ENCODE measurements around the gene FMR1.

Gene FMR1

DNA sequence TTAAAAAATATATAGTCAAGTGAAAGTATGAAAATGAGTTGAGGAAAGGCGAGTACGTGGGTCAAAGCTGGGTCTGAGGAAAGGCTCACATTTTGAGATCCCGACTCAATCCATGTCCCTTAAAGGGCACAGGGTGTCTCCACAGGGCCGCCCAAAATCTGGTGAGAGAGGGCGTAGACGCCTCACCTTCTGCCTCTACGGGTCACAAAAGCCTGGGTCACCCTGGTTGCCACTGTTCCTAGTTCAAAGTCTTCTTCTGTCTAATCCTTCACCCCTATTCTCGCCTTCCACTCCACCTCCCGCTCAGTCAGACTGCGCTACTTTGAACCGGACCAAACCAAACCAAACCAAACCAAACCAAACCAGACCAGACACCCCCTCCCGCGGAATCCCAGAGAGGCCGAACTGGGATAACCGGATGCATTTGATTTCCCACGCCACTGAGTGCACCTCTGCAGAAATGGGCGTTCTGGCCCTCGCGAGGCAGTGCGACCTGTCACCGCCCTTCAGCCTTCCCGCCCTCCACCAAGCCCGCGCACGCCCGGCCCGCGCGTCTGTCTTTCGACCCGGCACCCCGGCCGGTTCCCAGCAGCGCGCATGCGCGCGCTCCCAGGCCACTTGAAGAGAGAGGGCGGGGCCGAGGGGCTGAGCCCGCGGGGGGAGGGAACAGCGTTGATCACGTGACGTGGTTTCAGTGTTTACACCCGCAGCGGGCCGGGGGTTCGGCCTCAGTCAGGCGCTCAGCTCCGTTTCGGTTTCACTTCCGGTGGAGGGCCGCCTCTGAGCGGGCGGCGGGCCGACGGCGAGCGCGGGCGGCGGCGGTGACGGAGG lies at the start of gene FMR1:
Gene FMR1, plus strand, starts transcription at position 728 of the 831 bp plus-strand sequence. CDS start 261 bp downstream, outside the sequence.
- peak; percentile 11 to 90 (median 75) for DNase-seq

DNA sequence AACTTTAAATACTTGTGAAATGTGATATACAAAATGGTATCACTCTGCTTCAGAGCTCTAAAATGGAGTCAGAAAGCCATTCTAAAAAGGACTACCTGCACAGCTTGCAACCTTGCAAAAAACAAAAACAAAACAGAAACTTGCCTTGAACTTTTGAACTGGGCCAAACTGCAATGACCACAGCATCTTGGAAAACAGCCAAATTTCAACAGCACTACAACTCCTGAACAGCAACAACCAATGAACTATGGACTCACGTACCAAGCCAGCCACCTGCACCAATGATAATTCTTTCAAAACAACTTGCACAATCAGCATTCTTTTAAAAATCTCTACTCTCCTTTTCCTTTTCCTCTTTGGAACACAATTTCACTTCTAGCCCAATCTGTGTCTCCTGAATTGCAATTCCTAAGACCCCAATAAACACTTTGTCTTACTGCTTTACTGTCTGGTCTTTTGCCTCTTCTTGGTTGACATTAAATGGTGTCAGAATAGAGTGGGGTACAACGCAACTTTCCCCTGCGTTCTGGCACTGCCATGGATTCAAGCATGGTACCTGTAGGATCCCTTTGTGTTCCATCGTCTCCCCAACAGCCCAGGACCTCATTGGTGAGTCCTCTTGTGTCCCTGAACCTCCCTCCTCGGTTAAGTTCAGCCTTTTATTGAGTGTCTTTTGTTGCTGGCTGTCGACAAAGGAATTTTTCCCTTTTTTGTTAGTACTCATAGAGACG lies 35.7 kb upstream of the FMR1 start:
- no peak for DNase-seq

GRCh38 chrX:147876849-147877646 lies 34.7 kb upstream of the FMR1 start:
- no peak for DNase-seq

DNA sequence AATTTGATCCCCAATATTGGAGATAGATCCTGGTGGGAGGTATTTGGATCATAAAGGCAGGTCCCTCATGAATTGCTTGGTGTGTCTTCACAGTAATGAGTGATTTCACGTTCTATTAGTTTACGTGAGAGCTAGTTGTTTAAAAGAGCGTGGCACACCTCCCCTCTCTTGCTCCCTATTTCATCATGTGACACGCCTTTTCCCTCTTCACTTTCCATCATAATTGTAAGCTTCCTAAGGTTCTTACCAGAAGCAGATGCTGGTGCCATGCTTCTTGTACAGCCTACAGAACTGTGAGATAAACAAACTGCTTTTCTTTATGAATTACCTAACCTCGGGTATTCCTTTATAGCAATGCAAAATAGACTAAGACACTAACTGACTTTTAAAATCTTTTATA lies 34.0 kb upstream of the FMR1 start:
- DNase-seq, result no peak

DNA sequence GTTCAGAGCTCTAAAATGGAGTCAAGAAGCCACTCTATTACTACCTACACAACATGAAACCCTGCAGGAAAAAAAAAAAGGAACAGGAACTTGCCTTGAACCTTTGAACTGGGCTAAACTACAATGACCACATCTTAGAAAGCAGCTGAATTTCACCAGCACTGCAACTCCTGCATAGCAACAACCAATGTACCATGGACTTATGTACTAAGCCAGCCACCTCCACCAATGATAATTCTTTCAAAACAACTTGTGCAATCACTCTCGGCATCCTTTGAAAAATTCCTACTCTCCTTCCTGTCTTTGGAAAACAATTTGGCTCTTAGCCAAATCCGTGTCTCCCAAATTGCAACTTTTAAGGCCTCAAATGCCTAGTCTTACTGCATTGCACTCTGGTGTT lies 26.8 kb upstream of the FMR1 start:
- DNase-seq, result no peak

GRCh38 chrX:147890756-147891155 lies 21.0 kb upstream of the FMR1 start:
- DNase-seq, result no peak

GRCh38 chrX:147891896-147892295 lies 19.8 kb upstream of the FMR1 start:
- no peak for DNase-seq

- no peak for DNase-seq
Observed at GRCh38 chrX:147893741-147894140, 18.0 kb upstream of the FMR1 start.

- no peak for DNase-seq
Observed at GRCh38 chrX:147894366-147894963, 17.3 kb upstream of the FMR1 start.

DNA sequence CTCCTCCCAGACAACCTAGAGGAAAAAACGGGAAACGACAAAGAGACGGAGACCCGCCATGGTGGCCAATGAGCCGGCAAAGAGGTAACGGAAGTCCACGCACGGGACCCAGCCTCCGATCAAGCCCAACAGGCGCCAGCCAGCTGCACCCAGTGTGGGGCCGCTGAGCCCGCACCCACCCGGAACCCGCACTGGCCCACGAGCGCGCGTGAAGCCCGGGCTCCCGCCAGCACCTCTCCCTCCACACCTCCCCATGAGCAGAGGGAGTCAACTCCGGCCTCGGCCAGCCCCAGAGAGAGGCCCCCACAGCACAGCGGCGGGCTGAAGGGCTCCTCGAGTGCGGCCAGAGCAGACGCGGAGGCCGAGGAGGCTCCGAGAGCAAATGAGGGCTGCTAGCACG lies 14.6 kb upstream of the FMR1 start:
- DNase-seq, result no peak

GRCh38 chrX:147898951-147899350 lies 12.8 kb upstream of the FMR1 start:
- DNase-seq, result no peak

GRCh38 chrX:147899379-147900114 lies 12.2 kb upstream of the FMR1 start:
- no peak for DNase-seq

DNA sequence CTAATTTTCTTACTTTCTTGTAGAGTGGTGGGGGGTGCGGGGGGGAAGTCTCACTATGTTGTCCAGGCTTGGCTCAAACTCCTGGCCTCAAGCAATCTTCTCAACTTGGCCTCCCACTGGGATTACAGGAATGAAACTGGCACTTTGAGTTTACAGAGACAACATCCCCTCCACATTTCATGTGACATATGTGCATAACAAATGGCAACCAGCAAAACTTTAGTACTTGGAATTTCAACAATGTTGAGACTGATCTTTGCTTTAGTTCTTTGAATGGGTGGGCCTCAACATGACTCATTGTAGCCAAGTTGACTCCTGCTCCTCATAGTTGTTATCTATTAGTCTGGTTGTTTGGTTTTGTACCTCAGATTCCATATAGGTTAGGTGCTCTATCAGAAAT lies 11.4 kb upstream of the FMR1 start:
- DNase-seq, result no peak

- no peak for DNase-seq
Observed at GRCh38 chrX:147901461-147902126, 10.1 kb upstream of the FMR1 start.

DNA sequence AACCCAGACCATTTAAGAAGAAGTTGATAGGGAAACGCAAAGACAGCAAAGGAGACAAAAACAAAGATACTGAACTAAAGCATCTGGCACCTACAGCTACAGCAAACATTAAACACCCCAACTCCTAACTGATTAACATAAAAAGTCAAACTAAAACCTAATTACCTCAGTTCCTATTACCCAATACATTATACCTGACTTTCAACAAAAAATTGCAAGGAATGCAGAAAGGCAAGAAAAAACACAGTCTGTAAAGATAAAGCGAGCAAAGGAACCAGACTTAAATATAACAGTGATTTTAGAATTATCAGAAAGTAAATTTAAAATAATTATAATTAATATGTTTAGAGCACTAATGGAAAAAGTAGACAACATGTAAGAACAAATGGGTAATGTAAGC lies 9.4 kb upstream of the FMR1 start:
- DNase-seq, result no peak

- DNase-seq, result no peak
Observed at GRCh38 chrX:147908106-147908505, 3.6 kb upstream of the FMR1 start.

GRCh38 chrX:147910607-147911006 lies 1.1 kb upstream of the FMR1 start:
- DNase-seq, result no peak

DNA sequence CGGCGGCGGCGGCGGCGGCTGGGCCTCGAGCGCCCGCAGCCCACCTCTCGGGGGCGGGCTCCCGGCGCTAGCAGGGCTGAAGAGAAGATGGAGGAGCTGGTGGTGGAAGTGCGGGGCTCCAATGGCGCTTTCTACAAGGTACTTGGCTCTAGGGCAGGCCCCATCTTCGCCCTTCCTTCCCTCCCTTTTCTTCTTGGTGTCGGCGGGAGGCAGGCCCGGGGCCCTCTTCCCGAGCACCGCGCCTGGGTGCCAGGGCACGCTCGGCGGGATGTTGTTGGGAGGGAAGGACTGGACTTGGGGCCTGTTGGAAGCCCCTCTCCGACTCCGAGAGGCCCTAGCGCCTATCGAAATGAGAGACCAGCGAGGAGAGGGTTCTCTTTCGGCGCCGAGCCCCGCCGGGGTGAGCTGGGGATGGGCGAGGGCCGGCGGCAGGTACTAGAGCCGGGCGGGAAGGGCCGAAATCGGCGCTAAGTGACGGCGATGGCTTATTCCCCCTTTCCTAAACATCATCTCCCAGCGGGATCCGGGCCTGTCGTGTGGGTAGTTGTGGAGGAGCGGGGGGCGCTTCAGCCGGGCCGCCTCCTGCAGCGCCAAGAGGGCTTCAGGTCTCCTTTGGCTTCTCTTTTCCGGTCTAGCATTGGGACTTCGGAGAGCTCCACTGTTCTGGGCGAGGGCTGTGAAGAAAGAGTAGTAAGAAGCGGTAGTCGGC lies 528 bp downstream of the FMR1 start:
- DNase-seq, result peak in 40 of 56 donors; percentile 0 to 62 (median 22)

- no peak for DNase-seq
Observed at GRCh38 chrX:147913570-147913969, 1.9 kb downstream of the FMR1 start.

- DNase-seq, result no peak
Observed at GRCh38 chrX:147914591-147914990, 2.9 kb downstream of the FMR1 start.

Data from amygdala (tissue), 56 donors.